K562 (cell line): Measurements from ENCODE around the gene COL10A1. TPM values are rescaled to one million over a fixed set of nuclear protein-coding genes. Genes with fewer than 3 reads are reported as not detected.

Experiments used
- ATAC-seq: fragments of 200-7000 bp; cut with Tn5 transposase; 3 replicates; pipeline ENCODE4 v1.9.1; 2020; ENCODE audit warnings: moderate library complexity
- BruUV-seq: library from RNA; stranded (reverse); fragments of 400-500 nt; replicated peaks from 2 replicates; lab custom pipeline; 2021; lab: Mats Ljungman, UMichigan
- CTCF ChIA-PET: fragments of 300-600 bp; formaldehyde crosslinking; extraction: SDS; loops from one replicate; lab custom pipeline; 2021; ENCODE audit warnings: low intra/inter-chr PET ratio; lab: Yijun Ruan, JAX
- POLR2A ChIA-PET: fragments of 300-600, 350-650 bp; sonication (Branson Sonifier 250); formaldehyde crosslinking; extraction: SDS; loops from one replicate; lab custom pipeline; 2021; ENCODE audit warnings: antibody characterized with exemption, inconsistent platforms; lab: Yijun Ruan, JAX
- DNase-seq, 4 experiments: peaks; one replicate each; pipeline versions ENCODE4 v3.0.0 to v3.0.0-alpha.2; 2011 to 2018; ENCODE audit warnings: low spot score in 3 of 4, mixed read lengths in 3 of 4; ENCODE audit errors: extremely low read depth in 1 of 4
- FAIRE-seq: peaks from 2 replicates; lab custom pipeline; 2011; peaks lifted over from hg19 to GRCh38; lab: Jason Lieb, UNC
- H2AFZ ChIP-seq: 2 replicates; pipeline ENCODE4 v1.6.0; 2011; ENCODE audit warnings: low read depth, low read length, control low read depth, inconsistent platforms
- H3K27ac ChIP-seq: fragments of 200-600 bp; 3 replicates; pipeline ENCODE4 v1.8.0; 2011; ENCODE audit warnings: low read depth, mild to moderate bottlenecking, control low read depth, inconsistent platforms, low read length, moderate library complexity, mixed read lengths; ENCODE audit errors: extremely low read depth
- H3K27me3 ChIP-seq, 2 experiments: fragments of 300-600 bp in 1 of 2; 2 replicates in 1 of 2; 3 replicates in 1 of 2; pipeline versions ENCODE4 v1.6.0 to v1.8.0; 2011; ENCODE audit warnings: inconsistent platforms in 2 of 2, low read length in 2 of 2, mild to moderate bottlenecking in 1 of 2, mixed read lengths in 1 of 2, moderate library complexity in 1 of 2; ENCODE audit not compliant: control insufficient read depth in 2 of 2, insufficient read depth in 2 of 2
- H3K36me3 ChIP-seq: fragments of 300-600 bp; 3 replicates; pipeline ENCODE4 v1.8.0; 2011; ENCODE audit warnings: mild to moderate bottlenecking, low read length, inconsistent platforms; ENCODE audit not compliant: control insufficient read depth, insufficient read depth
- H3K4me1 ChIP-seq, 2 experiments: fragments of 200-600 bp in 1 of 2; replicated peaks in 1 of 2; 2 replicates in 1 of 2; 3 replicates in 1 of 2; pipeline versions ENCODE4 v1.5.1 to v1.8.0; 2011; ENCODE audit warnings: inconsistent platforms in 2 of 2, low read length in 2 of 2, mild to moderate bottlenecking in 1 of 2, mixed read lengths in 1 of 2, moderate library complexity in 1 of 2; ENCODE audit not compliant: control insufficient read depth in 2 of 2, insufficient read depth in 2 of 2
- H3K4me2 ChIP-seq: 2 replicates; pipeline ENCODE4 v1.6.1; 2011; ENCODE audit warnings: low read length, control low read depth, inconsistent platforms, mixed read lengths; ENCODE audit not compliant: insufficient read depth
- H3K4me3 ChIP-seq: fragments of 200-600 bp; sonication (generic), shearing (Covaris generic); 2 replicates; pipeline ENCODE4 v1.5.1; 2016; ENCODE audit warnings: control low read depth, inconsistent platforms
- H3K79me2 ChIP-seq: fragments of 200-600 bp; 3 replicates; pipeline ENCODE4 v1.8.0; 2011; ENCODE audit warnings: low read length, inconsistent platforms; ENCODE audit not compliant: control insufficient read depth, insufficient read depth
- H3K9ac ChIP-seq, 2 experiments: 2 replicates each; pipeline versions ENCODE4 v1.6.0 to v1.6.1; 2011; ENCODE audit warnings: low read depth in 2 of 2, low read length in 2 of 2, control low read depth in 1 of 2, inconsistent platforms in 1 of 2, mild to moderate bottlenecking in 1 of 2, mixed read lengths in 1 of 2; ENCODE audit not compliant: insufficient read depth in 1 of 2
- H3K9me1 ChIP-seq: one replicate; pipeline ENCODE4 v1.6.0; 2011; ENCODE audit warnings: inconsistent platforms, mild to moderate bottlenecking, low read length, moderate library complexity; ENCODE audit not compliant: control insufficient read depth, insufficient read depth
- H3K9me3 ChIP-seq: replicated peaks from 2 replicates; pipeline ENCODE4 v1.5.1; 2011; ENCODE audit warnings: low read depth, low read length, inconsistent platforms; ENCODE audit not compliant: control insufficient read depth, insufficient read depth
- H4K20me1 ChIP-seq: replicated peaks from 2 replicates; pipeline ENCODE4 v1.6.1; 2011; ENCODE audit warnings: low read length, inconsistent platforms, mixed read lengths; ENCODE audit not compliant: control insufficient read depth, insufficient read depth
- BRF2 ChIP-seq: IDR thresholded peaks from 3 replicates; pipeline ENCODE4 v1.6.1; 2011; ENCODE audit warnings: borderline replicate concordance, mild to moderate bottlenecking; ENCODE audit not compliant: insufficient read length, insufficient read depth
- EP300 ChIP-seq: IDR thresholded peaks from 2 replicates; pipeline ENCODE4 v1.6.1; 2012; ENCODE audit warnings: low read length, improper control_type of control experiment
- GATAD2A ChIP-seq: fragments of 450-650 bp; IDR thresholded peaks from 2 replicates; pipeline ENCODE4 v1.6.1; 2017
- IRF9 ChIP-seq: fragments of 450-650 bp; IDR thresholded peaks from 2 replicates; pipeline ENCODE4 v1.6.1; 2016; ENCODE audit warnings: missing biosample characterization, missing genetic modification characterization
- MCM2 ChIP-seq: fragments of 450-650 bp; IDR thresholded peaks from 2 replicates; pipeline ENCODE4 v1.6.1; 2017; ENCODE audit warnings: low read depth, mild to moderate bottlenecking
- MEIS2 ChIP-seq: fragments of 450-650 bp; IDR thresholded peaks from 2 replicates; pipeline ENCODE4 v1.6.1; 2014; ENCODE audit warnings: mild to moderate bottlenecking; ENCODE audit not compliant: partially characterized antibody
- MXI1 ChIP-seq: IDR thresholded peaks from 2 replicates; pipeline ENCODE4 v1.6.1; 2011; ENCODE audit warnings: low read depth, mild to moderate bottlenecking, improper control_type of control experiment, low read length
- NR2C2 ChIP-seq, 2 experiments: fragments of 200-800 bp in 1 of 2; sonication (Bioruptor generic) in 1 of 2; sonication (generic) in 1 of 2; formaldehyde crosslinking in 1 of 2; IDR thresholded peaks; 2 replicates each; pipeline versions ENCODE4 v1.6.1 to v1.8.0; 2016 to 2022; ENCODE audit warnings: mild to moderate bottlenecking in 1 of 2, missing compliant biosample characterization in 1 of 2, missing genetic modification characterization in 1 of 2, missing genetic modification reagents in 1 of 2
- RBFOX2 ChIP-seq: fragments of 200-400 bp; formaldehyde crosslinking; IDR thresholded peaks from 2 replicates; pipeline ENCODE4 v1.6.1; 2017; ENCODE audit warnings: low read depth, mild to moderate bottlenecking, low read length, moderate library complexity
- RUNX1 ChIP-seq: sonication (generic); IDR thresholded peaks from 2 replicates; pipeline ENCODE4 v1.6.1; 2016; ENCODE audit warnings: antibody characterized with exemption, low read depth
- TRIM24 ChIP-seq, 2 experiments: fragments of 450-650 bp; IDR thresholded peaks; 2 replicates each; pipeline ENCODE4 v1.6.1; 2016
- ZBTB17 ChIP-seq: fragments of 450-650 bp; formaldehyde crosslinking; IDR thresholded peaks from 2 replicates; pipeline ENCODE4 v1.4.0; 2020; ENCODE audit warnings: mild to moderate bottlenecking
- ZNF143 ChIP-seq: sonication (generic); formaldehyde crosslinking; IDR thresholded peaks from 2 replicates; pipeline ENCODE4 v1.9.0; 2022; ENCODE audit warnings: mild to moderate bottlenecking, missing genetic modification reagents
- ZNF407 ChIP-seq: fragments of 450-650 bp; IDR thresholded peaks from 2 replicates; pipeline ENCODE4 v1.6.1; 2016; ENCODE audit warnings: low read depth
- WGBS: fragments of 100-300 bp; shearing (Covaris generic); methylation state at CpG from one replicate; pipeline ENCODE4 v1.1.6; 2016; ENCODE audit warnings: low coverage, mixed read lengths; ENCODE audit not compliant: insufficient coverage; ENCODE audit errors: missing lambda C conversion rate; 5-methylcytosine and 5-hydroxymethylcytosine counted together
- in situ Hi-C: fragments of 300-500 bp; cut with MboI; formaldehyde crosslinking; loops from 4 replicates; pipeline ENCODE4 v1.15.0; 2018; ENCODE audit warnings: inconsistent platforms, mixed read lengths
- intact Hi-C: fragments of 100-400 bp; cut with micrococcal nuclease; formaldehyde crosslinking; loops from 2 replicates; pipeline ENCODE4 v1.14.2; 2022
- polyA plus RNA-seq, 8 experiments: library from polyadenylated mRNA; depleted of rRNA in 4 of 8; stranded (reverse) in 5 of 8; unstranded in 3 of 8; fragments of >200 nt; fragmentation: Nextera tagmentation in 2 of 8; fragmentation: Illumina TruSeq in 1 of 8; extraction: Ambion mirVana in 2 of 8; extraction: Trizol in 1 of 8; gene quantifications; 2 replicates each; pipeline versions ENCODE4 v1.2.1 to v1.2.3, GENCODE V29; 2011 to 2014; ENCODE audit warnings: inconsistent platforms in 1 of 8, missing spikeins in 1 of 8
- total RNA-seq, 7 experiments: library from RNA; depleted of rRNA in 6 of 7; stranded (reverse); fragments of >200 nt in 6 of 7; fragmentation: Illumina TruSeq in 2 of 7; extraction: Trizol in 2 of 7; gene quantifications; 2 replicates each; pipeline versions ENCODE4 v1.2.1 to v1.2.3, GENCODE V29; 2011 to 2021; ENCODE audit warnings: low replicate concordance in 1 of 7

Gene COL10A1
- total and polyA plus RNA-seq, 9 of the 15 experiments (the other 6 are each of a cell fraction or from before 2014, with no cell fraction given): 0.06 to 0.08 TPM; not detected in 7

- intact Hi-C loops: no loop called here
- FAIRE-seq (no peak), DNase-seq (no peak), ATAC-seq (no peak)
- no peaks in the 10 kb centered on the region for H3K27me3 ChIP-seq
- no peaks in the 10 kb centered on the region for H3K9me1 ChIP-seq
- H3K79me2 ChIP-seq: no peaks in the 10 kb centered on the region
- in situ Hi-C loops: no loop called here
- no peak overlapping the region for H3K4me3 ChIP-seq
- H3K9ac ChIP-seq: no peak overlapping the region
- no peaks in the 10 kb centered on the region for H3K36me3 ChIP-seq
- H3K9me3 ChIP-seq: no peaks in the 10 kb centered on the region
- no peak overlapping the region for H3K4me2 ChIP-seq
- no TSS peak for BruUV-seq
- no peaks in the 10 kb centered on the region for H4K20me1 ChIP-seq
- no peaks in the 10 kb centered on the region for H3K4me1 ChIP-seq
- WGBS: 0% methylated on average over 1 of the region's 1 CpG
- ChIA-PET POLR2A (no interaction called here), CTCF (no interaction called here)
- no peak overlapping the region for H3K27ac ChIP-seq
- H2AFZ ChIP-seq: no peak overlapping the region
- TF ChIP-seq ZBTB17 (no peak), NR2C2 (CRISPR knock-in tag; IDR thresholded peaks at IDR 0.05) (no peak), NR2C2 (tag; IDR thresholded peaks at IDR 0.05) (peak; percentile 59; the same call in 1 of the 2 replicates), MEIS2 (peak; percentile 11), IRF9 (0 out of 2 replicates have a peak, but pooled peaks have one; percentile 32), TRIM24 (IDR thresholded peaks at IDR 0.05) (peak; percentile 49 to 76; a peak in 2 of 4 replicates), BRF2 (no peak), ZNF143 (CRISPR knock-in tag) (no peak), RBFOX2 (no peak), MXI1 (no peak), EP300 (peak; percentile 30; the same call in 1 of the 2 replicates), MCM2 (no peak), ZNF407 (no peak), GATAD2A (no peak), RUNX1 (no peak)
Observed at GRCh38 chr6:116072368-116072767, 53.6 kb downstream of the COL10A1 start.
